IgD-negative memory B cell (primary cell): ENCODE results near the gene PDLIM4. TPM values are rescaled to one million over a fixed set of nuclear protein-coding genes. Genes with fewer than 3 reads are reported as not detected.

Source experiments
- H3K27ac Mint-ChIP-seq, 3 donors: one replicate each; pipeline ENCODE4 v1.8.0; 2020 to 2022; ENCODE audit warnings: mild to moderate bottlenecking in 3 of 3, mixed read lengths in 3 of 3, moderate library complexity in 1 of 3
- H3K27me3 Mint-ChIP-seq: one replicate; pipeline ENCODE4 v1.8.0; 2021; ENCODE audit warnings: mixed read lengths
- H3K36me3 Mint-ChIP-seq: one replicate; pipeline ENCODE4 v1.8.0; 2020; ENCODE audit warnings: mild to moderate bottlenecking, mixed read lengths
- H3K4me1 Mint-ChIP-seq, 3 donors: one replicate each; pipeline ENCODE4 v1.8.0; 2020 to 2022; ENCODE audit warnings: mixed read lengths in 3 of 3, mild to moderate bottlenecking in 1 of 3
- H3K4me3 Mint-ChIP-seq, 4 donors: one replicate each; pipeline ENCODE4 v1.8.0; 2020 to 2022; ENCODE audit warnings: mild to moderate bottlenecking in 4 of 4, mixed read lengths in 4 of 4, moderate library complexity in 3 of 4
- H3K9me3 Mint-ChIP-seq, 3 donors: one replicate each; pipeline ENCODE4 v1.8.0; 2020 to 2021; ENCODE audit warnings: mixed read lengths in 3 of 3, mild to moderate bottlenecking in 1 of 3
- polyA plus RNA-seq: library from polyadenylated mRNA; unstranded; fragments of 300-500 nt; fragmentation: Illumina TruSeq; gene quantifications from one replicate; pipeline ENCODE4 v1.2.3, GENCODE V29; 2021

Gene PDLIM4
- polyA plus RNA-seq, 1 donor from 2014 or later, result not detected

- H3K27ac Mint-ChIP-seq, result no peak overlapping the region
- peaks cover 0 to 3% (median 2%) of the 10 kb centered on the region in 3 donors for H3K4me1 Mint-ChIP-seq
- peaks cover 8% of the 10 kb centered on the region for H3K27me3 Mint-ChIP-seq
- H3K9me3 Mint-ChIP-seq, result no peaks in the 10 kb centered on the region
- H3K4me3 Mint-ChIP-seq, result no peak overlapping the region
- H3K36me3 Mint-ChIP-seq, result no peaks in the 10 kb centered on the region
These were observed 16.7 kb downstream of the PDLIM4 start for GRCh38 chr5:132274050-132274792.

GRCh38 chr5:132275367-132276220 is 18.1 kb downstream of the PDLIM4 start:
- Mint-ChIP-seq H3K27me3 (peaks cover 8% of the 10 kb centered on the region), H3K36me3 (peaks cover 3% of the 10 kb centered on the region), H3K27ac (no peak overlapping the region), H3K4me1 (peaks cover 0 to 3% (median 3%) of the 10 kb centered on the region in 3 donors), H3K4me3 (no peak overlapping the region), H3K9me3 (no peaks in the 10 kb centered on the region)

GRCh38 chr5:132277256-132277655 is 19.8 kb downstream of the PDLIM4 start:
- Mint-ChIP-seq H3K9me3 (no peaks in the 10 kb centered on the region), H3K4me1 (peaks cover 0 to 3% (median 1%) of the 10 kb centered on the region in 3 donors), H3K27ac (no peak overlapping the region), H3K36me3 (peaks cover 3% of the 10 kb centered on the region), H3K4me3 (no peak overlapping the region), H3K27me3 (peaks cover 6% of the 10 kb centered on the region)

- H3K36me3 Mint-ChIP-seq, result peaks cover 3% of the 10 kb centered on the region
- no peak overlapping the region for H3K27ac Mint-ChIP-seq
- H3K4me3 Mint-ChIP-seq, result no peak overlapping the region
- H3K27me3 Mint-ChIP-seq, result peaks cover 5% of the 10 kb centered on the region
- peaks cover 0 to 1% (median 0%) of the 10 kb centered on the region in 3 donors for H3K4me1 Mint-ChIP-seq
- no peaks in the 10 kb centered on the region for H3K9me3 Mint-ChIP-seq
These were observed 20.7 kb downstream of the PDLIM4 start for GRCh38 chr5:132277971-132278853.

GRCh38 chr5:132279801-132280200 is 22.3 kb downstream of the PDLIM4 start:
- Mint-ChIP-seq H3K27me3 (peaks cover 1% of the 10 kb centered on the region), H3K4me3 (no peak overlapping the region), H3K9me3 (no peaks in the 10 kb centered on the region), H3K36me3 (peaks cover 3% of the 10 kb centered on the region), H3K4me1 (peaks cover 0 to 1% (median 0%) of the 10 kb centered on the region in 3 donors), H3K27ac (no peak overlapping the region)

GRCh38 chr5:132280371-132281240 is 23.1 kb downstream of the PDLIM4 start:
- Mint-ChIP-seq H3K9me3 (no peaks in the 10 kb centered on the region), H3K4me3 (no peak overlapping the region), H3K27me3 (peaks cover 1% of the 10 kb centered on the region), H3K27ac (no peak overlapping the region), H3K4me1 (peaks cover 0 to 1% (median 0%) of the 10 kb centered on the region in 3 donors), H3K36me3 (peaks cover 3% of the 10 kb centered on the region)

- Mint-ChIP-seq H3K4me1 (peaks cover 0 to 1% (median 0%) of the 10 kb centered on the region in 3 donors), H3K9me3 (no peaks in the 10 kb centered on the region), H3K36me3 (peaks cover 3% of the 10 kb centered on the region), H3K27ac (no peak overlapping the region), H3K27me3 (peaks cover 1% of the 10 kb centered on the region), H3K4me3 (no peak overlapping the region)
These were observed 24.5 kb downstream of the PDLIM4 start for GRCh38 chr5:132281856-132282614.

- Mint-ChIP-seq H3K27me3 (peaks cover 1% of the 10 kb centered on the region), H3K36me3 (peaks cover 3% of the 10 kb centered on the region), H3K9me3 (no peaks in the 10 kb centered on the region), H3K27ac (no peak overlapping the region), H3K4me3 (no peak overlapping the region), H3K4me1 (peaks cover 0 to 1% (median 0%) of the 10 kb centered on the region in 3 donors)
These were observed 26.0 kb downstream of the PDLIM4 start for GRCh38 chr5:132283423-132284043.

- Mint-ChIP-seq H3K27me3 (peaks cover 20% of the 10 kb centered on the region), H3K4me3 (no peak overlapping the region), H3K9me3 (no peaks in the 10 kb centered on the region), H3K4me1 (peaks cover 0 to 3% (median 0%) of the 10 kb centered on the region in 3 donors), H3K36me3 (no peaks in the 10 kb centered on the region), H3K27ac (no peak overlapping the region)
These were observed 31.6 kb downstream of the PDLIM4 start for GRCh38 chr5:132289097-132289496.

GRCh38 chr5:132291026-132291425 is 33.5 kb downstream of the PDLIM4 start:
- H3K4me1 Mint-ChIP-seq, result peaks cover 4 to 9% (median 5%) of the 10 kb centered on the region in 3 donors
- H3K9me3 Mint-ChIP-seq, result no peaks in the 10 kb centered on the region
- H3K27me3 Mint-ChIP-seq, result peaks cover 32% of the 10 kb centered on the region
- no peaks in the 10 kb centered on the region for H3K36me3 Mint-ChIP-seq
- peak overlapping the region in 1 of 4 donors; percentile 50 for H3K4me3 Mint-ChIP-seq
- H3K27ac Mint-ChIP-seq, result no peak overlapping the region

- Mint-ChIP-seq H3K9me3 (no peaks in the 10 kb centered on the region), H3K27me3 (peaks cover 38% of the 10 kb centered on the region), H3K4me3 (peak overlapping the region; percentile 78 to 96 (median 91)), H3K36me3 (no peaks in the 10 kb centered on the region), H3K27ac (no peak overlapping the region), H3K4me1 (peaks cover 4 to 9% (median 5%) of the 10 kb centered on the region in 3 donors)
These were observed 35.8 kb downstream of the PDLIM4 start for GRCh38 chr5:132293066-132293991.
